Measurements from ENCODE around the gene MYCL.

GRCh38 chr1:39882152-39882551 is 19.6 kb downstream of the MYCL start:
- TF ChIP-seq, protein P1, sequence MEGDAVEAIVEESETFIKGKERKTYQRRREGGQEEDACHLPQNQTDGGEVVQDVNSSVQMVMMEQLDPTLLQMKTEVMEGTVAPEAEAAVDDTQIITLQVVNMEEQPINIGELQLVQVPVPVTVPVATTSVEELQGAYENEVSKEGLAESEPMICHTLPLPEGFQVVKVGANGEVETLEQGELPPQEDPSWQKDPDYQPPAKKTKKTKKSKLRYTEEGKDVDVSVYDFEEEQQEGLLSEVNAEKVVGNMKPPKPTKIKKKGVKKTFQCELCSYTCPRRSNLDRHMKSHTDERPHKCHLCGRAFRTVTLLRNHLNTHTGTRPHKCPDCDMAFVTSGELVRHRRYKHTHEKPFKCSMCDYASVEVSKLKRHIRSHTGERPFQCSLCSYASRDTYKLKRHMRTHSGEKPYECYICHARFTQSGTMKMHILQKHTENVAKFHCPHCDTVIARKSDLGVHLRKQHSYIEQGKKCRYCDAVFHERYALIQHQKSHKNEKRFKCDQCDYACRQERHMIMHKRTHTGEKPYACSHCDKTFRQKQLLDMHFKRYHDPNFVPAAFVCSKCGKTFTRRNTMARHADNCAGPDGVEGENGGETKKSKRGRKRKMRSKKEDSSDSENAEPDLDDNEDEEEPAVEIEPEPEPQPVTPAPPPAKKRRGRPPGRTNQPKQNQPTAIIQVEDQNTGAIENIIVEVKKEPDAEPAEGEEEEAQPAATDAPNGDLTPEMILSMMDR (IDR thresholded peaks at IDR 0.05) = no peak
- TF ChIP-seq POLR2A (IDR thresholded peaks at IDR 0.05) = no peak

Data from upper lobe of left lung (tissue), 4 donors.